Measurements from ENCODE around the gene ASGR1.

ASGR1 gene

DNA sequence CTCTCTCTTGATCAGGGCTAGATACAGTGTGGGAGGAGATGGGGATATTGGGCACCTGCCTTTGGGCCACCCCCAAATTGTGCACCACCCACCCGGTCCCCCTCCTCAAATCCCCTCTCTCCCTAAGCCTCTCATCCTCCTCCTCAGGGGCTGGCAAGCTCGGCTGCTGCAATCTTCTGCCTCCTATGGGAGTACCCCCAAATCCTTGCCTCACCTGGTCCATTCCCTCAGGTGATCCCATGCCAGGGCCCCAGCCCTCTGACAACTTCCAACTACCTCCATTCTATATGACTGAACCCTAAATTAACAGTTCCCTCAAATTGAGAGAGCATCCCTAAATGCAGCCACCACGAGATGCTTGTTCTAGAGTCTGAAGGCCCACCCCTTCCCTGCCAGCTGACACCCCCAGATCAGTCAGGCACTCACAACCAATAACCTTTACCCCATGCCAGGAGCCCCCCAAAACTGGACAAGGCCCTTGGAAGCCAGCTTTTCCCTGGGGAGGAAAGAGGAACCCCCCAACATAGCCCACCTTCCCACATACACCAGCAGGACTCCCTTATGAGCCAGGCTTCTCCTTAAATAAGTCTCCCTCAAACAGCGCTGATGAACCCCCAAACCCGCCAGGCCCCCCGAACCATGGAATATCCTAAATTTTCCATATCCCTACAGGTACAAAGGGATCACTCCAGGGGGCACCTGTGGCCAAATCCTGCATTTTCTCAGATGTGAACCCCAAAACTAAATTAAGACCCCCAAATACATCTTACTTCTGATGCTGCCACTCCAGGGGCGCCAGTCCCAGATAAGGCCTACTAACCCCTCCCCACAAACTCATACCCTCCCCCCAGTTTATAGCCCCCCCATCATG lies 37.3 kb upstream of the ASGR1 start:
- DNase-seq (ENCODE audit: low read depth in 2 of 2): no peak

DNA sequence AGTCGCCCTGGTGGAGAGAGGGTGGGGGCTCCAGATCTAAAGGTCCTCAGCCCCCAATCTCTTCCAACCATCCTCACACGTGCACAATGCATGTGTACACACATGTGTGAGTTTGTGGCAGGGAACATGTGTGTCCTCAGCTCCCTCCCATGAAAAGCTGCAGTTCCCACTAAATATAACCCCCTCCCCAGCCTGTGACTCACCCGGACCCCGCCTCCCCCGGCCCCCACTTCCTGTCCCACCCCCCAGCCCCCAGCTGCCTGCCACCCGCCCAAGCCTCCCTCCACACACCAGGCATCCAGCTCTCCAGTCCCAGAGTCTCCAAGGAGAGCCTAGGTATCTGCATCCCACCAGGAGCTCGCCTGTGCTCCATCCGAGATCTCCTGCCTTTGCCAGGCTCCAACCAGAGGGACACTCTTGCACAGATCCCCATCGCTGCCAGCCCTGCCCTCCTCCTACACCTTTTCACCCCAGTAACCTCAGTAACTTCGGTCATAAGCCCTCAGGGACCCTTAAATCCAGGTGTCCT lies 36.5 kb upstream of the ASGR1 start:
- no peak for DNase-seq (ENCODE audit: low read depth in 2 of 2)

DNA sequence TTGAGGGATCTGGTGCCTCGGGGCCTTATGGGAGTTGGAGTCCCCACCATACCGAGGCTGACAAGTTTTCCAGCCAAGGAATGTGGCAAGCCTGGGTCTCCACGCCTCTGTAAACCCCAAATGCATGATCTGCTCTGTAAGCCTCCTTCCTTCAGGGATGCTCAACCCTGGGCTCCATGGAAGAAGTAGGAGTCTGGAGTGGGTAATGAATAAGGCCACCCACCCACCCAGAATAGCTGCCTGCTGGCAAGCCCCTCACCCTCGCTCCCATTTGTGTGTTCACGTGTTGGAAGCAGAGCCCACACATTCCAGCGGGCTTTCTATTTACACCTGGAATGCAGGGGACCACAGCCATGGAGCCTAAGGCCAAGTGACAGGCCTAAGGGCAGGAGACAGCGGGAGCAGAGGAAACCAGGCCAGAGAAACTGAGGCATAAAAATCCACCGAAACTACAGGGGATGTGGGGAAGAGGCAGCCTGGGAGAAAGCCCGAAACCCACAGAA lies 36.0 kb upstream of the ASGR1 start:
- DNase-seq (ENCODE audit: low read depth in 2 of 2): no peak

DNA sequence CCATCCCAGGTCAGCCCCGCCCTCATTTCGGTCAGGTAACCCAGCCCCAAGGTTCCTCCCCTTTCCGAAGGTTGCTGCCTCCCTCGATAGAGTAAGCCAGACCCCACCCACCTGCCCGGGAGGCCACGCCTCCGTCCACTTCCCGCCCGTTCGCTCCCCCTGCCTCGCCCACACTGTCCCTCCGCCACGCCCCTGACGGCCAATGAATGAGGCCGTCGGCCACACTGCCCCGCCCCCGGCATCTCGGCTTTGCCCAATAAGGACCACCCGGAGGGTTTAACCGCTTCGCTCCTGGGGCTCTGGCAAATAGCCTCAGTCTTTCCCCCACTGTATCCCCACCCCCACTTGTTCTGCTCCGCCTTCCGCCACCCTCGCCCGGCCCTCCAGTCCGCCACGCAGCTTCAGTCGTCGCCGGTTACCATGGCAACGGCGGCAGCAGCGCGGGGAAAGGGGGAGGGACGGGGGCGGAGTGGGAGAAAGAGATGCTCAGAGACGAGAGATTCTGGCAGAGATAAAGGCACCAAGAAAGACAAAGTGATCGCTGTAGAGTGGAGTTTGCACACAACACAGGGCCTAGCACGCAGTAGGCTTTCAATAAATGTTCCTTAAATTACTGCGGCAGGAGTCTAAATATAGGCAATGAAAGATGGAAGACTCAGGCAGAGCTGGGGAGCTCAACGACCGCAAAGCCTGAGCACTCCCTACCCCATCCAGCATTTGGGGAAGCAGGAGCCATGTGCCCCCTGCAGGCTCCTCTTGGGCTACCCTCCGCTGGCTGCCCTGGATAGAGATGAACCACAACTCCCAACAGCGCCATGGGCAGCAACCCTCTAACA lies 35.3 kb upstream of the ASGR1 start:
- peak; percentile 96 to 98 for DNase-seq (ENCODE audit: low read depth in 2 of 2)

DNA sequence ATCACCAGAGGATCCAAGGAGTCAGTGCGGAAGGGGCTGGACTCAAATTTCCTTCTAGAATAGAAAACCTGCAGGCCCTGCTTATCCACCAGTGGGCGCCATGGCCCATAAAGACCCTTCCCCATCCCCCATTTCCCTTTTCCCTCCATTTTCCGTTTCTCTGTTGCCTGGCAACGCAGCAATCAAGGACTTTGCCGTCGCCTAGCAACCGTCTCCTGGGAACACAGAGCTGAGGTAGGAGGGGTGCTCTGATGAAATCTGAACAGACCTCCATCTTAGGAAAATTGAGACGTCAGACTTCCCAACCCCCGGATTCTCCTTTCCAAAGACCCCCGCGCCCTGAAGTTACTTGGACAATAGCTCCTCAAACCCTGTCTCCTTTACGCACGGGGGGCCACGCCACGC lies 34.7 kb upstream of the ASGR1 start:
- no peak for DNase-seq (ENCODE audit: low read depth in 2 of 2)

DNA sequence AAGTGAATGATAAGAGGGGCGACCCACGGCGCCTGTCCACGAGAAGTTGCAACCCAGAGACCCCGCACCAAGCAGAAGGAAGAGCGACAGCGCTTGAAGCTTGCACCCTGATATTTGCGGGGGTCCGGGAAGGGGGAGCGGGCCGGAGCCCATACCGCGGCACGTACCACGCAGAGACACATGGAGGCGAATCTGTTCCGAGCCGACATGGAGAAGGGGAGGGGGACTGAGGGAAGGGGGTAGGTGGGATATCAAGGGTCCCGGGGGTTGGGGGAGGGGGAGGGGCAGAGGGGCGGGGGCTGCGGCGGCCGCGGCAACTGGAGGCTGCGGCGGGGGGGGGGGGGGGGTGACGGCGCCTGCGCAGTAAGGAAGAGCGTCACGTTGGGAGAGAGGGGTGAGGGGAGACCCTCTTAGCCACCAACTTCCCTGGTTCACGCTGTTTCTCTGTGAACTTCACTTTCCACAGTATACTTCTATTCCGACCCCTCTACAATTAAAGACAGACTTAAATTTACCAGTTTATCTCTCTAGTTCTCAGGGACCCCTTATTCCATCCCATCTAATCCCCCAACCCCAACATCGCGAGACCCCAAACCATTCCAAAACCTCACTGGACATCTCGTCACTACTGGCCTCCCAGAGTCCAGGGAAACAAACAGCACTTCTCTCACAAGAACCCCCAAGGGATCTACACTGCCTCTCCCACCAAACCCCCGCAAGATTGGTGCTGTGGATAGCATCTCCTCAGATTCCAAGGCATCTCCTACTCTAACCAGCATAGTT lies 32.5 kb upstream of the ASGR1 start:
- DNase-seq (ENCODE audit: low read depth in 2 of 2): no peak

DNA sequence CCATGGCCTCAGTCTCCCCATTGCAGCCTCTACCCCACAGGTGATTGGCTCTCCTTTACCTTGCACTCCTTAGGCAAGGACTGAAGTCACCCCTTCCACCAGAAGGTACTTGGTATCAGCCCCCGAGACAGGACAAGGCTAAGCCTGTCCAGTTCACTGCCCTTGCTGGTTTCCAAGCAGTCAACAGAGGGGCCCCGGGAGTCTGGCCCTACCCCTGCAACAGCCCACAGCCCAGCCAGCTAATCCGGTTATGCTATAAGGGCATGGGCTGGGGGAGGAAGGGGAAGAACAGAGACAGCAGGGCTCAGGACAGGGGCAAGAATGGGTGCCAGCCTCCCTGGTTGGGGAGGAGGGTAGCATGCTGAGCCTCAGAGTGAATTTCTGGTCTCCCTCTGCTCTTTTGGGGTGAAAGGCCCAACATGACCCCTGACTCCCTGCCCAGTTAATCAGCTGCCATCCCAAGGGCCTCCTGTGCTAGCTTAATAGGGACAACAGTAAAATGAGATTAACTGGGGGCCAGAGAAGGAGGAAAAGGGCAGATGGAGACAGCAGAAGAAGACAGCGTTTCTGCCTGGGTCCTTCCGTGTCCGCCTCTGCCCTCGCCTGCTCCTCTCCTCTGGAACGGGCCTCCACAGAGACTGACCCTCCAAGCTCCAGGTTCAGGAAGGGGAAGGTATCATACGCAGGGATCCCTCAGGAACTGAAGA lies 29.7 kb upstream of the ASGR1 start:
- DNase-seq (ENCODE audit: low read depth in 2 of 2): no peak

DNA sequence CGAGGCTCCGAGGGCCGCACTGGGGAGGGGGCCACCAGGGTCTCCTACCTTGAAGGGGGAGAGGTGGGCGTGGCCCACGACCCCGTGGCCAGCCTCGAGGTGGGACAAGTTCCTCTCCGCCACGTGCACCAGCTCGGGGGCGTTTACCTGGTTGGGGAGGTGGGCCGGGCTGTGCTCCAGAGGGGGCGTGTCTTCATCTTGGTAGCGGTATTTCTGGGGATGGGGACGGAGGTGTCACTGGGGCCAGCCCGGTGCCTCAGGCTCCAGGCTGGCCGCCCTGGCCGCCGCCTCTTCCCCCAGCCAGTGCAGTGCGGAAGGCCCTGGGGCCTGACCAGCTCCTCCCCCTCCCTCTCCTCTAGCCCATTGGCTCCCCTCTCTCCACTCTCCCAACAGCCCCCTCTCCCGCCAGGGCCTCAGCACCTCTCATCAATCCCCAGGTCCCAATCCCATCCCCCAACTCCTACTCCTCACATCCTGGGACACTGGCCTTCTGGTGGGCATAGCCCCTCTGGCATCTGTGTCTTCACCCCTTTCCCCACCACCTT lies 28.9 kb upstream of the ASGR1 start:
- DNase-seq (ENCODE audit: low read depth in 2 of 2): no peak

DNA sequence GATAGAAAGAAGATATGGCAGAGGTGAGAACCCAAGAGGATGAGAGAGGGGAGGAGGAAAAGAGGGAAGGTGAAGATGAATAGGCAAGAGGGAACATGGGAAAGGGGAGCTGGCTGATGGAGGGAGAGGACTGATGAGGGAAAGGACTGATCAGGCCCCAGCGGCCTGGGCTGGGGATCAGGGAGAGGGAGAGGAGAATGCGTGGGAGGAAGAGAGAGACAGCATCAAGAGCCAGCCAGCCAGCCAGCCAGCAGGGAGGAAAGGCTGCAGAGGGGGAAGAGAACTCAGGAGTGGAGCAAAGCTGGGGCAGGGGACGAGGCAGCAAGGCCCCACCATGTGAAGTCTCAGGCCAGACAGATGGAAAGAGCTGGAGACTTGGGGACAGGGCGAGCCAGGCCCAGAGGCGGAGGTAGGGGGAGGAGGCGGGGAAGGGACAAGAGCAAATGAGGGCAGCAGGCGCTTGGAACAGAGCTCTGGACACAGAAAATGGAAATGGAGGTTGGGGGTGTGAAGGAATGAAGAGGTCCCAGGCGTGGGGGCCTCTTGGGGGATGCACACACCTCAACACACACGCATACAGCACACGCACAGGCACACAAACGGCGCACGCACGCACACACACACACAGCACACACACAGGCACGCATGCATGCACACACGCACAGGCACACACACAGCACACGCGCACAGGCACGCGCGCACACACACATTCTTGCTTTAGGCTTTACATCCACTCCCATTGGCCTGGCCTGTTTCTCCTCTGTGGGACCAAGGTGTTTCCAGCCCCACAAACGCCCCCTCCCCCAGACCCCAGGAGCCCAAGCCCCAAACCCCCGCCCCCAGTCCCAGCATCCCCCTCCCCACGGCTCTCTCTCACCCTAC lies 28.2 kb upstream of the ASGR1 start:
- no peak for DNase-seq (ENCODE audit: low read depth in 2 of 2)

DNA sequence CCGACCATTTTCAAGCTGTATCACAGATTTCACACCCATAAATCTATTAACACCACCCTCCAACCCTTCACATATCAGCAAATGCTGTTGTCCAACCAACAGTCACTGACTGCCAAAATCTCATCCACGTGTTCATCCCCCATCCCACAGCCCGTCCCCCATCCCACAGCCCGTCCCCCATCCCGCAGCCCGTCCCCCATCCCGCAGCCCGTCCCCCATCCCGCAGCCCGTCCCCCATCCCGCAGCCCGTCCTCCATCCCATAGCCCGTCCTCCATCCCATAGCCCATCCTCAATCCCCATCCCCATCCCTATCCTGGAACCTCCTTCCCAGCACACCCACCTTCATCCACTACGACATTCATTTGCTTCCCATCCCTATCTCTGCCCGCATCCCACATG lies 26.4 kb upstream of the ASGR1 start:
- DNase-seq (ENCODE audit: low read depth in 2 of 2): no peak

DNA sequence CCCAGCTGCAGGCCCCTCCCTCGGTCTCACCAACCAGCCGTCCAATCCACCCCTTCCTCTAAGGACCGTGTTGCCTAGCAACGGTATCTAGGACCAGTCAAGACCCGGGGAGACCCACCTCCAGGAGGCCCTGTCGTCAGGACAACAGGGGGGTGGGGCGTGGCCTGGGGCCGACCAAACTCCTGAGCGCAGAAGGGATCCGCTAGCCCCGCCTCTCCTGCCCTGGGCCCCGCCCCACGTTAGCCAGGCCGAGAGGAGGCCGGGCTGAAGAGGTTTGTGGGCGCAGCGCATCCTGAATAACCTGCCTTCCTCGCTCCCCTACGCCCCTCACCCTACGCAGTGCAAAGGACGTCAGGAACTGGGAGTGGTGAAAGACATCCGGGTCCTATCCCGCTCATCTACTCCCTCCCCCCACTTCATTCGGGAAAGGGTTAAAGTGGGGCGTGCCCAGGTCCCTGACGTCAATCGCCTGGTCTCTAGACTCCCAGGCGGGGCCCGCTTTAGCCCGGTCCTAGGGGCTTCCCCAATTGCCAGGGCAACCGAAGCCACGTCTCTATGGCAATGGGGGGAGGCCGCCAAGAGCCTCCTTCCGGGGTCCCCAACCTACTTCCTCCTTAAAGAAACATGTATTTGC lies 25.8 kb upstream of the ASGR1 start:
- peak; percentile 88 to 92 for DNase-seq (ENCODE audit: low read depth in 2 of 2)

DNA sequence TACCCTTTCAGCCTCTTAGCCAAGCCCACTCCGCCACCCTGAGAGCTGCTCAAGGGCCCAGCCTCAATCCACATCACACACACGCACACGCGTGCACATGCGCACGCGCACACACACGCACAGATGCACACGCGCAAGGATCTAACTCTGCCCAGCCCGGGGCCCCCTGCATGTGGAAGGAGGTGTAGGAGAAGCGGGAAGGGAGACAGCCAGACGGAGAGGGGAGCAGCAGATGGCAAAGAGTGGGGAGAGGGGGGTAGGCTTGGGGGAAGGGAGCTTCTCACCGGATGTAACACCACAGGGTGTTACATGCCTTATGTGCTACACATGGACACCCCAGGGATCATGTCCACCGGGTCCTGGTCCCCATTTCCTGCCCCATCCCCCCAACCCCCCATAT lies 25.2 kb upstream of the ASGR1 start:
- no peak for DNase-seq (ENCODE audit: low read depth in 2 of 2)

DNA sequence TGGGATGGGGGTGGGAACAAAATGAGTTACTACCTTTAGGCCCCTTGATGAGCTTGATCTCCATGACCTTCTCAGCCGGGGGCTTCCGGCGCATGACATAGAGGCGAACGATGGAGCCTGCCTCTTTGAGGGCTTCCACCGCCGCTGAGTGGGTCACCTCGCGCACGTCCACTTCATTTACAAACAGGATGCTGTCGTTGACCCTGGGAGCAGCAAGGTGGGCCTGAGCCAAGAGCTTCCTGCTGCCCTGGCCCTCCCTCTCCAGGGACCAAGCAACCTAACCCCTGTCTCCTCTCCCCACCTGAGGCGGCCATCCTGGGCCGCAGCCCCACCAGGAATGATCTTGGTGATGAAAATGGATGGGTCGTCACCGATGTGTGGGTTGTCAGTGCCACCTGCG lies 24.2 kb upstream of the ASGR1 start:
- no peak for DNase-seq (ENCODE audit: low read depth in 2 of 2)

DNA sequence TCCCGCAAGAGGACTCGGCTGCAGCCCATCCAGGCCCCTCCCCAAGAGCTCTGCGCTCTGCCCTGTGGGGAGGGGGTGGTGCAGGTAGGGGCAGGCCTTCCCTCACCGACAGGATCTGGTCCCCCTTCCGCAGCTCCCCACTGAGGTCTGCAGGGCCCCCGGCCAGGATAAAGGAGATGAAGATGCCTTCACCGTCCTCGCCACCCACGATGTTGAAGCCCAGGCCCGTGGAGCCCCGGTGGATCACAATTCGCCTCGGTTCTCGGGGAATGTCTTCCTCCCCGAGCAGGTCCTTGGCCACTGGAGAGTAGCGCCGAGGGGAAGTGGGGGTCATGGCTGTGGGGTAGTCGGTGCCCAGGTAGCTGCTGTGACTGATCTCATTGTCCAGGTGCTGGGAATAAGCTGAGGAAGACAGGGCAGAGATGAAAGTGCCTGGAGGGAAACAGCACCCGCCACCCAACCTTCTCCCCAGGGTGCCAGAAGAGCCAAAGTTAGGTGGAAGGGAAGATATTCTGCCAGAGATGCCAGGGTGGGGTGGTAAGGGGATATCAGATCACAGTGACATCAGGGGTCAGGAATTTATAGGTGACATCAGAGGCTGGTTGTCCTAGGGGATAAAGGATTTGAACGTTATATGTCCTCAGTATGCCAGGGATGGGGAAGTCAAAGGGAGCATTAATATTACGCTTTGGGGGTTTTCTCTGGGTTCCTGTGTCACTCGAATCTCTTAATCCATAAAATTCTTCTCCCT lies 17.7 kb upstream of the ASGR1 start:
- DNase-seq (ENCODE audit: low read depth in 2 of 2): no peak

DNA sequence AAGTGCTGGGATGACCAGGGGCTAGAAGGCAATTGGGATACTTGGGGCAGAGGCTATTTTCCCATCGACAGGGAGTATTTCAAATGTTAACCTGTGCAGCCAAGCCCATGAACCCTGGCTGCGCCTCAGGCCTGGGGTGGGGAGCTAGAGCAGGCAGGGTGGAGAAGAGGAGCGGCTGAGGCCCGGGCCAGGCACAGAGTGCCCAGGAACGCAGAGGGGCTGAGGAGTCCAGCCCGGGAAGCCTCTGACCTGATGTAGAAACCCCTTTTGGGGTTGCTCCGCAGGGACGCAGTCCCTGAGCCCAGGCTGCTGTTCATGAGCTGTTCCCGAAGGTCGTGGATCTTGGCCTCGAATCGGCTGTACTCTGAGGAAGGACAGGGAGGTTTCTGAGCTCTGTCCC lies 16.8 kb upstream of the ASGR1 start:
- no peak for DNase-seq (ENCODE audit: low read depth in 2 of 2)

DNA sequence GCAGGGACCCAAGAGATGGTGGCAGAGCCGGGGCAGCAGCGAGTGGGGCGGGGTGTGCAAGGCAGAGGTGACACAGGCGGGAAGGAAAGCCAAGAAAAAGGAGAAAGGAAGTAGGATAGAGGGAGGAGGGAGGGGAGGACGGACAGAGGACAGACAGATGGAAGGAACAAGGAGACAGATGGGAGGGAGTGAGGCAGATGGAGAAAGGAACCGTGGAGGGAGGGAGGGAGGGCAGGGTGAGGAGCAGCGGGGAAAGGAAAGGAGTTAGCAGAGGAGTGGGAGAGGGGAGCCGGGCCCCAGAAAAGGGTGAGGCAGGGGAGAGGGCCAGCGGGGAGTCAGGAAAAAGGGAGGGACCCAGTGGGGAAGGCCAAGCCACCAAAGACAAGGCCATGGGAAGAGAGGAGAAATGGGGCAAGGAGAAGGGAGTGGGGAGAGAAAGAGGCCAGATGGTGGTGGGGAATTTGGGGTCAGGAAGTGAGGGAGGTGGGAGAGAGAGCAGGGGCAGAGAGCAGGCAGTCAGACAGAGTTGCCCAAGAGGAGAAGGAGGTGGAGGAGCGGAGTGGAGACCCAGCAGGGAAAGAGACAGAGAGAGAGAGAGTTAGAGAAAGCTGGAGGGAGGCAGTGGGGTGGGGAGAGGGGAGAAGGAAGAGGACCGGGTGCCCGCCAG lies 13.2 kb upstream of the ASGR1 start:
- no peak for DNase-seq (ENCODE audit: low read depth in 2 of 2)

DNA sequence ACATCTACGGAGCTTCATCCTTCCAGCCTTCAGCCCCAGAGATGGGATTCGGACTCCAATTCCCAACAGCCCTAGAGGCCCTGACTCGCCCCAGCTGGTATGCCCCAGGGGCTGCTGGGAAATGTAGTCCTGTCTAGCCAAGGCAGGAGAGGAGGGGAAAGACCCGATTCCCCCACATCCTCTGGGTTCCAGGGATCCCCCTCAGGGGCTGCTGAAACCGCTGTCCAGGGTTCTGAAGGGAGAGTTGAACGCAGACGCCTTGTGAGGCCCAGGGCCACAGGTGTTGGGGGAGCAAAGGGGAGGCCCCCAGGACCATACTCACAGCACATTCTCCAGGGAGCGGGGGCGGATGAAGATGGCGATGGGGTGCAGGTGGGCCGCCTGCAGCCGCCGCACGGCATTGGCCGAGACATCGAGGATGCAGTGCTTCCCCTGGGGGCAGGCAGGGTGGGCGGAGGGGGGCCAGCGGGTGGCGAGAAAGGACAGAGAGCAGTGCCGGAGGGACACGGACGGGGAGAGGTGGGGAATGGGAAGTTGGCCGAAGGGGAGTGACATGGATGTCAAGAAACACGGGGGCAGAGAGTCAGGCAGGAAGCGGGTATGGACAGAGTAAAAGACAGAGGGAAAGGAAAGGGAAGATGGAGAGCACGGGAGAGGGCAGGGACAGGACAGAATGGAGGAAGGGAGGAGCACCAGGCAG lies 12.6 kb upstream of the ASGR1 start:
- no peak for DNase-seq (ENCODE audit: low read depth in 2 of 2)
